Loucy (cell line): ENCODE measurements around the gene ADGB.

Experiments used
- H2AFZ ChIP-seq: fragments of 200-600 bp; sonication (generic); 2 replicates; pipeline ENCODE4 v1.6.0; 2016; ENCODE audit warnings: antibody characterized with exemption, mild to moderate bottlenecking, low read length, moderate library complexity
- H3F3A ChIP-seq: fragments of 200-600 bp; 2 replicates; pipeline ENCODE4 v1.6.0; 2016; ENCODE audit warnings: antibody characterized with exemption, low read depth, mild to moderate bottlenecking
- H3K27me3 ChIP-seq: fragments of 200-600 bp; sonication (generic); 2 replicates; pipeline ENCODE4 v1.6.1; 2014; ENCODE audit warnings: low read length, mild to moderate bottlenecking; ENCODE audit not compliant: insufficient read depth, poor library complexity, severe bottlenecking
- H3K36me3 ChIP-seq: fragments of 200-600 bp; sonication (generic); 2 replicates; pipeline ENCODE4 v1.6.1; 2016; ENCODE audit warnings: low read length; ENCODE audit not compliant: insufficient read depth
- H3K4me1 ChIP-seq: fragments of 200-600 bp; sonication (generic); 2 replicates; pipeline ENCODE4 v1.5.1; 2014; ENCODE audit warnings: low read length, mild to moderate bottlenecking; ENCODE audit not compliant: insufficient read depth, poor library complexity, severe bottlenecking
- H3K4me2 ChIP-seq: fragments of 200-600 bp; sonication (generic); 2 replicates; pipeline ENCODE4 v1.6.0; 2014; ENCODE audit warnings: antibody characterized with exemption, low read length, low read depth, mild to moderate bottlenecking; ENCODE audit not compliant: poor library complexity, severe bottlenecking
- H3K4me3 ChIP-seq: fragments of 200-600 bp; sonication (generic); 2 replicates; pipeline ENCODE4 v1.5.1; 2014; ENCODE audit warnings: low read length, mild to moderate bottlenecking, mixed read lengths; ENCODE audit not compliant: poor library complexity, severe bottlenecking
- H3K79me2 ChIP-seq: fragments of 200-600 bp; sonication (generic); 2 replicates; pipeline ENCODE4 v1.6.1; 2014; ENCODE audit warnings: low read length; ENCODE audit not compliant: insufficient read depth
- H3K9ac ChIP-seq: fragments of 200-600 bp; sonication (generic); 2 replicates; pipeline ENCODE4 v1.6.0; 2014; ENCODE audit warnings: mild to moderate bottlenecking, low read depth, low read length, moderate library complexity; ENCODE audit not compliant: poor library complexity, severe bottlenecking
- H3K9me2 ChIP-seq: fragments of 200-600 bp; sonication (generic); replicated peaks from 2 replicates; pipeline ENCODE4 v1.6.1; 2016; ENCODE audit warnings: low read depth, low read length, mixed read lengths
- H3K9me3 ChIP-seq: fragments of 200-600 bp; sonication (generic); 2 replicates; pipeline ENCODE4 v1.6.1; 2014; ENCODE audit warnings: mild to moderate bottlenecking, antibody characterized with exemption, low read length, low read depth; ENCODE audit not compliant: insufficient read depth
- H4K20me1 ChIP-seq: fragments of 200-600 bp; sonication (generic); 2 replicates; pipeline ENCODE4 v1.6.0; 2014; ENCODE audit warnings: antibody characterized with exemption, low read length, mild to moderate bottlenecking; ENCODE audit not compliant: insufficient read depth, poor library complexity, severe bottlenecking
- CTCF ChIP-seq: fragments of 200-600 bp; sonication (generic); conservative IDR thresholded peaks from 2 replicates; pipeline ENCODE4 v1.5.1; 2014; ENCODE audit warnings: mild to moderate bottlenecking, antibody characterized with exemption, low read length
- EZH2phosphoT487 ChIP-seq: fragments of 200-600 bp; IDR thresholded peaks from 2 replicates; pipeline ENCODE4 v1.6.1; 2018; ENCODE audit warnings: antibody characterized with exemption, mild to moderate bottlenecking, moderate library complexity, borderline replicate concordance

ADGB gene

GRCh38 chr6:146840216-146840615 is 241.4 kb downstream of the ADGB start:
- Histone ChIP-seq H4K20me1 (no peaks in the 10 kb centered on the region), H3K9me2 (no peaks in the 10 kb centered on the region), H3K4me1 (no peaks in the 10 kb centered on the region), H3K36me3 (no peaks in the 10 kb centered on the region), H3K9ac (no peak overlapping the region), H3K4me2 (no peak overlapping the region), H3K4me3 (no peak overlapping the region), H3K79me2 (no peaks in the 10 kb centered on the region), H2AFZ (no peak overlapping the region), H3K27me3 (no peaks in the 10 kb centered on the region), H3F3A (no peaks in the 10 kb centered on the region), H3K9me3 (no peaks in the 10 kb centered on the region)
- no peak for TF ChIP-seq EZH2phosphoT487
- no peak for TF ChIP-seq CTCF

- no peak for TF ChIP-seq CTCF
- no peak for TF ChIP-seq EZH2phosphoT487
- Histone ChIP-seq H3K79me2 (no peaks in the 10 kb centered on the region), H3K9ac (no peak overlapping the region), H3K27me3 (no peaks in the 10 kb centered on the region), H2AFZ (no peak overlapping the region), H3F3A (no peaks in the 10 kb centered on the region), H3K36me3 (no peaks in the 10 kb centered on the region), H3K4me3 (no peak overlapping the region), H3K9me2 (no peaks in the 10 kb centered on the region), H3K4me1 (no peaks in the 10 kb centered on the region), H3K9me3 (no peaks in the 10 kb centered on the region), H4K20me1 (no peaks in the 10 kb centered on the region), H3K4me2 (no peak overlapping the region)
These were observed 241.9 kb downstream of the ADGB start for GRCh38 chr6:146840641-146841040.

GRCh38 chr6:146847426-146847825 is 248.7 kb downstream of the ADGB start:
- no peaks in the 10 kb centered on the region for H3K79me2 ChIP-seq
- H3F3A ChIP-seq: no peaks in the 10 kb centered on the region
- H2AFZ ChIP-seq: no peak overlapping the region

More at GRCh38 chr6:146847426-146847825, 248.7 kb downstream of the ADGB start:
- H3K9me3 ChIP-seq: no peaks in the 10 kb centered on the region; the same call in 1 of the 2 replicates
- no peaks in the 10 kb centered on the region for H3K9me2 ChIP-seq
- H3K9ac ChIP-seq: no peak overlapping the region
- no peaks in the 10 kb centered on the region for H3K36me3 ChIP-seq
- H3K4me3 ChIP-seq: no peak overlapping the region
- TF ChIP-seq CTCF (no peak), EZH2phosphoT487 (no peak)
- H3K4me2 ChIP-seq: no peak overlapping the region
- no peaks in the 10 kb centered on the region for H3K4me1 ChIP-seq
- no peaks in the 10 kb centered on the region for H4K20me1 ChIP-seq
- H3K27me3 ChIP-seq: no peaks in the 10 kb centered on the region
